A549 (cell line): ENCODE results near the gene PDIA3.
"Not testable (repeated sequence)": the region's sequence is repeated elsewhere in the genome, so short reads cannot be mapped to it uniquely, and the experiment has no call there.

Experiments used
- CEBPB ChIP-seq, 2 experiments: fragments of >200 bp in 1 of 2; sonication (Bioruptor Twin) in 1 of 2; formaldehyde crosslinking in 1 of 2; IDR thresholded peaks; 2 replicates each; pipeline ENCODE4 v1.6.1; 2012 to 2016
- EP300 ChIP-seq, 2 experiments: fragments of >200 bp; sonication (Bioruptor Twin); formaldehyde crosslinking; IDR thresholded peaks; 2 replicates in 1 of 2; 3 replicates in 1 of 2; pipeline ENCODE4 v1.6.1; 2016 to 2017
- FOSL2 ChIP-seq, 2 experiments: fragments of 450-650 bp in 1 of 2; fragments of >200 bp in 1 of 2; sonication (Bioruptor Twin) in 1 of 2; formaldehyde crosslinking; IDR thresholded peaks; 2 replicates each; pipeline versions ENCODE4 v1.5.0 to v1.6.1; 2016 to 2020; ENCODE audit warnings: mild to moderate bottlenecking in 1 of 2, moderate library complexity in 1 of 2
- MYC ChIP-seq: IDR thresholded peaks from 2 replicates; pipeline ENCODE4 v1.6.1; 2012; ENCODE audit warnings: mild to moderate bottlenecking, inconsistent platforms, low read length, improper control_type of control experiment, borderline replicate concordance
- POLR2A ChIP-seq: IDR thresholded peaks from 2 replicates; pipeline ENCODE4 v1.6.1; 2012; ENCODE audit warnings: mild to moderate bottlenecking, low read length
- RAD21 ChIP-seq, 2 experiments: fragments of >200 bp in 1 of 2; sonication (Bioruptor Twin) in 1 of 2; formaldehyde crosslinking in 1 of 2; IDR thresholded peaks in 1 of 2; conservative IDR thresholded peaks in 1 of 2; 2 replicates in 1 of 2; 3 replicates in 1 of 2; pipeline ENCODE4 v1.6.1; 2012 to 2018; ENCODE audit warnings: inconsistent platforms in 1 of 2
- RARB ChIP-seq: fragments of 250-450 bp; sonication (Bioruptor Pico); IDR thresholded peaks from 2 replicates; pipeline ENCODE4 v1.8.0; 2021; ENCODE audit warnings: mild to moderate bottlenecking, moderate library complexity
- RNF2 ChIP-seq: fragments of 200-600 bp; sonication (generic); IDR thresholded peaks from 2 replicates; pipeline ENCODE4 v1.6.1; 2016; ENCODE audit warnings: low read depth, mild to moderate bottlenecking, antibody characterized with exemption, moderate library complexity, borderline replicate concordance
- TF ChIP-seq, protein P1 (sequence below): fragments of 200-600 bp; sonication (generic); IDR thresholded peaks from 2 replicates; pipeline ENCODE4 v1.6.1; 2016; ENCODE audit warnings: antibody characterized with exemption, mild to moderate bottlenecking, moderate library complexity
- TF ChIP-seq, protein P2 (sequence below): fragments of >200 bp; sonication (Bioruptor Twin); formaldehyde crosslinking; IDR thresholded peaks from 3 replicates; pipeline ENCODE4 v1.5.1; 2016
- TF ChIP-seq, protein P3 (sequence below): IDR thresholded peaks from 2 replicates; pipeline ENCODE4 v1.6.1; 2012

DNA sequence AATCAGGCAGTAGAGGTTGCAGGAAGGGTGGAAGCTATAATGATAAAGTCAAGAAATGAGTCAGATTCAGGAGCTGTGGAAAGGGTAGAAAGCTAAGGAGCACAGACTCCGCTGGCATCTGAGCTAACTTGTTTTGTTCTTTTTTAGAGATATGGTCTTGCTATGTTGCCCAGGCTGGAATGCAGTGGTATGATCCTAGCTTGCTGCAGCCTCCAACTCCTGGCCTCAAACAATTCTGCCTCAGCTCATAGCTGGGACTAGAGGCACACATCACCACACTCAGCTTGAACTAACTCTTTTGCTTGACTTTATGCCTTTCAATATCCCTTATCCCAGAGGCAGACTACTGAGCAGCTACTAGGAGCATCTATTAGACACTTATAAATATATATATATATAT is 19.9 kb upstream of the PDIA3 start:
- not testable (repeated sequence) for TF ChIP-seq CEBPB (IDR thresholded peaks at IDR 0.05); POLR2A; MYC; RNF2; RAD21 (conservative IDR thresholded peaks at IDR 0.05 in 1 of 2, IDR thresholded peaks at IDR 0.05 in 1 of 2); RARB; EP300 (IDR thresholded peaks at IDR 0.05); FOSL2 (IDR thresholded peaks at IDR 0.05); FOSL2 (CRISPR knock-in tag; IDR thresholded peaks at IDR 0.05)
- TF ChIP-seq, protein P1, sequence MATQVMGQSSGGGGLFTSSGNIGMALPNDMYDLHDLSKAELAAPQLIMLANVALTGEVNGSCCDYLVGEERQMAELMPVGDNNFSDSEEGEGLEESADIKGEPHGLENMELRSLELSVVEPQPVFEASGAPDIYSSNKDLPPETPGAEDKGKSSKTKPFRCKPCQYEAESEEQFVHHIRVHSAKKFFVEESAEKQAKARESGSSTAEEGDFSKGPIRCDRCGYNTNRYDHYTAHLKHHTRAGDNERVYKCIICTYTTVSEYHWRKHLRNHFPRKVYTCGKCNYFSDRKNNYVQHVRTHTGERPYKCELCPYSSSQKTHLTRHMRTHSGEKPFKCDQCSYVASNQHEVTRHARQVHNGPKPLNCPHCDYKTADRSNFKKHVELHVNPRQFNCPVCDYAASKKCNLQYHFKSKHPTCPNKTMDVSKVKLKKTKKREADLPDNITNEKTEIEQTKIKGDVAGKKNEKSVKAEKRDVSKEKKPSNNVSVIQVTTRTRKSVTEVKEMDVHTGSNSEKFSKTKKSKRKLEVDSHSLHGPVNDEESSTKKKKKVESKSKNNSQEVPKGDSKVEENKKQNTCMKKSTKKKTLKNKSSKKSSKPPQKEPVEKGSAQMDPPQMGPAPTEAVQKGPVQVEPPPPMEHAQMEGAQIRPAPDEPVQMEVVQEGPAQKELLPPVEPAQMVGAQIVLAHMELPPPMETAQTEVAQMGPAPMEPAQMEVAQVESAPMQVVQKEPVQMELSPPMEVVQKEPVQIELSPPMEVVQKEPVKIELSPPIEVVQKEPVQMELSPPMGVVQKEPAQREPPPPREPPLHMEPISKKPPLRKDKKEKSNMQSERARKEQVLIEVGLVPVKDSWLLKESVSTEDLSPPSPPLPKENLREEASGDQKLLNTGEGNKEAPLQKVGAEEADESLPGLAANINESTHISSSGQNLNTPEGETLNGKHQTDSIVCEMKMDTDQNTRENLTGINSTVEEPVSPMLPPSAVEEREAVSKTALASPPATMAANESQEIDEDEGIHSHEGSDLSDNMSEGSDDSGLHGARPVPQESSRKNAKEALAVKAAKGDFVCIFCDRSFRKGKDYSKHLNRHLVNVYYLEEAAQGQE, result not testable (repeated sequence)
- TF ChIP-seq, protein P2, sequence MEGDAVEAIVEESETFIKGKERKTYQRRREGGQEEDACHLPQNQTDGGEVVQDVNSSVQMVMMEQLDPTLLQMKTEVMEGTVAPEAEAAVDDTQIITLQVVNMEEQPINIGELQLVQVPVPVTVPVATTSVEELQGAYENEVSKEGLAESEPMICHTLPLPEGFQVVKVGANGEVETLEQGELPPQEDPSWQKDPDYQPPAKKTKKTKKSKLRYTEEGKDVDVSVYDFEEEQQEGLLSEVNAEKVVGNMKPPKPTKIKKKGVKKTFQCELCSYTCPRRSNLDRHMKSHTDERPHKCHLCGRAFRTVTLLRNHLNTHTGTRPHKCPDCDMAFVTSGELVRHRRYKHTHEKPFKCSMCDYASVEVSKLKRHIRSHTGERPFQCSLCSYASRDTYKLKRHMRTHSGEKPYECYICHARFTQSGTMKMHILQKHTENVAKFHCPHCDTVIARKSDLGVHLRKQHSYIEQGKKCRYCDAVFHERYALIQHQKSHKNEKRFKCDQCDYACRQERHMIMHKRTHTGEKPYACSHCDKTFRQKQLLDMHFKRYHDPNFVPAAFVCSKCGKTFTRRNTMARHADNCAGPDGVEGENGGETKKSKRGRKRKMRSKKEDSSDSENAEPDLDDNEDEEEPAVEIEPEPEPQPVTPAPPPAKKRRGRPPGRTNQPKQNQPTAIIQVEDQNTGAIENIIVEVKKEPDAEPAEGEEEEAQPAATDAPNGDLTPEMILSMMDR, result not testable (repeated sequence)
- TF ChIP-seq, protein P3, sequence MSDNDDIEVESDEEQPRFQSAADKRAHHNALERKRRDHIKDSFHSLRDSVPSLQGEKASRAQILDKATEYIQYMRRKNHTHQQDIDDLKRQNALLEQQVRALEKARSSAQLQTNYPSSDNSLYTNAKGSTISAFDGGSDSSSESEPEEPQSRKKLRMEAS, result not testable (repeated sequence)
